Limb (tissue), 2 donors: Measurements from ENCODE around the gene GP1BA.

Experiments
- DNase-seq, 2 donors: peaks; one replicate each; pipeline ENCODE4 v3.0.0-alpha.2; 2016; ENCODE audit errors: extremely low spot score in 2 of 2

GP1BA gene

GRCh38 chr17:4931963-4932362 lies at the start of gene GP1BA:
TSS of gene GP1BA (plus strand) at chr17:4932277. CDS start at chr17:4932605, 328 bp downstream.
- no peak for DNase-seq

- DNase-seq = no peak
Measured at GRCh38 chr17:4884489-4884888, 47.6 kb upstream of the GP1BA start.

- DNase-seq = no peak
Measured at GRCh38 chr17:4886830-4887229, 45.2 kb upstream of the GP1BA start.

- no peak for DNase-seq
Measured at GRCh38 chr17:4887581-4887980, 44.5 kb upstream of the GP1BA start.

- no peak for DNase-seq
Measured at GRCh38 chr17:4891411-4892410, 40.4 kb upstream of the GP1BA start.

- no peak for DNase-seq
Measured at GRCh38 chr17:4892499-4893221, 39.4 kb upstream of the GP1BA start.

- no peak for DNase-seq
Measured at GRCh38 chr17:4893272-4893671, 38.8 kb upstream of the GP1BA start.

- DNase-seq = no peak
Measured at GRCh38 chr17:4893721-4894560, 38.1 kb upstream of the GP1BA start.

- no peak for DNase-seq
Measured at GRCh38 chr17:4895121-4895520, 37.0 kb upstream of the GP1BA start.

GRCh38 chr17:4895657-4896331 lies 36.3 kb upstream of the GP1BA start:
- peak in 1 of 2 donors; percentile 37 for DNase-seq

- peak in 1 of 2 donors; percentile 28 for DNase-seq
Measured at GRCh38 chr17:4896332-4897197, 35.5 kb upstream of the GP1BA start.

- DNase-seq = peak in 1 of 2 donors; percentile 33
Measured at GRCh38 chr17:4897198-4897687, 34.8 kb upstream of the GP1BA start.

- DNase-seq = peak in 1 of 2 donors; percentile 30
Measured at GRCh38 chr17:4897785-4898184, 34.3 kb upstream of the GP1BA start.

GRCh38 chr17:4898351-4898750 lies 33.7 kb upstream of the GP1BA start:
- no peak for DNase-seq

GRCh38 chr17:4898927-4899326 lies 33.1 kb upstream of the GP1BA start:
- no peak for DNase-seq

- peak; percentile 62 to 89 for DNase-seq
Measured at GRCh38 chr17:4899341-4900230, 32.5 kb upstream of the GP1BA start, which contains the start of gene C17orf107. TSS of gene C17orf107 (plus strand) at chr17:4899536. CDS start at chr17:4899763, 227 bp downstream.

GRCh38 chr17:4900231-4901107 lies 31.6 kb upstream of the GP1BA start:
- peak in 1 of 2 donors; percentile 74 for DNase-seq
